A673 (cell line): ENCODE data around the gene GXYLT1.

ENCODE experiments used
- CTCF ChIP-seq: fragments of 300-800, 200-600 bp; sonication (generic); conservative IDR thresholded peaks from 2 replicates; pipeline ENCODE4 v1.5.1; 2017; ENCODE audit warnings: low read depth, mild to moderate bottlenecking, antibody characterized with exemption, low read length, moderate library complexity, mixed read lengths
- EZH2 ChIP-seq: fragments of 200-600 bp; sonication (generic); IDR thresholded peaks from 2 replicates; pipeline ENCODE4 v1.6.1; 2017; ENCODE audit warnings: borderline replicate concordance, low read depth, mild to moderate bottlenecking, mixed read lengths, antibody characterized with exemption, low read length; ENCODE audit not compliant: poor library complexity, severe bottlenecking

DNA sequence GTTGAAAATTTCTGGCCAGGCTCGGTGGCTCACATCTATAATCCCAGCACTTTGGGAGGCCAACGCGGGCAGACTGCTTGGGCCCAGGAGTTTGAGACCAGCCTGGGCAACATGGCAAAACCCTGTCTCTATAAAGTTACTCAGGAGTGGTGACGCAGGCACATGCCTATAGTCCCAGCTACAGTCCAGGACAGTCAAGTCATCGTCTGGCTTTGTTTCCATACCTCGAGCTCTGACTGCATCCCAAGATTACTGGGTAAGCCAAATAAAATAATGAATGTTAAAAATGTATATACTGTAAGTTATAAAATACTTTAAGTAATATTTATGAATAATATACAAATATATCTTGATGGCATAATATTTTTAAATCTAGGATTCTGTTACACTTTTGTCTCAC is 23.0 kb upstream of the GXYLT1 start:
- TF ChIP-seq CTCF (no peak), EZH2 (no peak)
